ENCODE data around the gene ADGRB3.

GRCh38 chr6:68651011-68651985 lies 16.2 kb downstream of the ADGRB3 start:
- TF ChIP-seq FOXM1 (IDR thresholded peaks at IDR 0.05; ENCODE audit: borderline replicate concordance, low read depth): no peak
- no peak for TF ChIP-seq TAF1 (IDR thresholded peaks at IDR 0.05; ENCODE audit: low read depth)
- TF ChIP-seq CREB1 (IDR thresholded peaks at IDR 0.05; ENCODE audit: low read depth): no peak
- no peak for TF ChIP-seq CEBPB (IDR thresholded peaks at IDR 0.05)
- no peak for TF ChIP-seq EGR1 (IDR thresholded peaks at IDR 0.05)
- no peak for TF ChIP-seq REST (IDR thresholded peaks at IDR 0.05; ENCODE audit: low read depth)
- no peak for TF ChIP-seq EP300 (IDR thresholded peaks at IDR 0.05; ENCODE audit: borderline replicate concordance)
- TF ChIP-seq MAX (IDR thresholded peaks at IDR 0.05): no peak
- TF ChIP-seq TEAD4 (IDR thresholded peaks at IDR 0.05): no peak
- no peak for TF ChIP-seq TCF12 (IDR thresholded peaks at IDR 0.05; ENCODE audit: low read depth)
- TF ChIP-seq RAD21 (IDR thresholded peaks at IDR 0.05; ENCODE audit: low read depth): no peak
- TF ChIP-seq NFIC (IDR thresholded peaks at IDR 0.05): no peak

Measured in Ishikawa (cell line).